Globus pallidus (tissue), 1 donor: ENCODE results near the gene BICD2.
"Not testable (repeated sequence)": the region's sequence is repeated elsewhere in the genome, so short reads cannot be mapped to it uniquely, and the experiment has no call there.

Experiments
- DNase-seq: peaks from one replicate; pipeline ENCODE4 v3.0.0-alpha.2; 2015; ENCODE audit warnings: low spot score

Gene BICD2

DNA sequence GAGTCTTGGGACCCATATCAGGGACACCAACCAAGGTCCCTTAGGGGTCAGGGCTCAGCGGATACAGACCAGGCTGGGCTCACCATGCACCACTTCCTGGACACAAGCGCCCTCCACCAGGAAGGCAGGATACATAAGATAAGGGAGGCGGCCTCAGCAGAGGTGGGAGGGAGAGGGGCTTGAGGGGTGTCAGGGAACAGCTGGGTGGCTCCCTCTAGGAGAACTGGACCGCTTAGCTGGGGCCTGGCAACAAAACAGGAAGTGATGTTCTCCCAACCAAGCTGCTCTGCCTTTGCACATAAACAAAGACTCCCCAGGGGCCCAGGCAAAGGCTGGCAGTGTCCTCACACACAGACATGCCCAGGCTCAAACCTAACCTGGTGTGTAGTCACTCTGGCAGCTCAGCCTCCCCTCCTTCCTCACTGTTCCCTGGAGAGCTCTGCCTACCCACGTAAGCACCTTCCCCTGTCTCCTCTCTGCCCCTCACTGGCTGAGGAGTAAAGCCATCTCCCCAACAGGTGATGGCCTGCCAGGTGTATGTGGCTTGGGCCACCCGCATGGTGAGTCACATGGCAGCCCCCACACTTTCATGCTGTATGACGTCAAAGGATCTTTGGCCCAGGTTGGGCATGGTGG lies 5.8 kb upstream of the BICD2 start:
- no peak for DNase-seq

DNA sequence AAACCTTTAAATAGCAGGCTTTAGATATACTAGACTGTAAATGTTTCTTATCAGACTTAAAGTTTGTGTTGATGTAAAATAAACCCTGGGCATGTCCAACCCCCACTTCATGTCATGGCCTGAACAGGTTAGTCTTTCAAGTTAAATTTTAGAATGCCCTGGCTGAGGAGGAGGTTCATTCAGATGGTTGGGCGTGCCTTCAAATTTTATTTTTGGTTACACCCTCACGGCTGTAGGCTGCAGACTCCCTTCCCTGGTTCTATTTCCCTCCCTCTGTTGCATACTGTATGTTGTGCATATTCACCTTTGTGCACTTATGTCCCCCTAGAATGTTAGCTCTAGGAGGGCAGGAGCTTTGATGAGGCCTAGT lies 5.3 kb upstream of the BICD2 start:
- DNase-seq, result no peak

- no peak for DNase-seq
Measured at GRCh38 chr9:92769286-92769685, 4.7 kb upstream of the BICD2 start.

DNA sequence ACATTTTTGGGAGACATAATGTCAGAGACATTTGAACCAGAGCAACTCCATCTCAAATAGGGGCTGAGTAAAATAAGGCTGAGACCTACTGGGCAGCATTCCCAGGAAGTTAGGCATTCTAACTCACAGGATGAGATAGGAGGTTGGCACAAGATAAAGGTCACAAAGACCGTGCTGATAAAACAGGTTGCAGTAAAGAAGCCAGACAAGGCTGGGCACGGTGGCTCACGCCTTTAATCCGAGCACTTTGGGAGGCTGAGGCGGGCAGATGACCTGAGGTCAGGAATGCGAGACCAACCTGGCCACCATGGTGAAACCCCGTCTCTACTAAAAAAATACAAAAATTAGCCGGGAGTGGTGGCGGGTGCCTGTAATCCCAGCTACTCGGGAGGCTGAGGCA lies 4.2 kb upstream of the BICD2 start:
- not testable (repeated sequence) for DNase-seq

DNA sequence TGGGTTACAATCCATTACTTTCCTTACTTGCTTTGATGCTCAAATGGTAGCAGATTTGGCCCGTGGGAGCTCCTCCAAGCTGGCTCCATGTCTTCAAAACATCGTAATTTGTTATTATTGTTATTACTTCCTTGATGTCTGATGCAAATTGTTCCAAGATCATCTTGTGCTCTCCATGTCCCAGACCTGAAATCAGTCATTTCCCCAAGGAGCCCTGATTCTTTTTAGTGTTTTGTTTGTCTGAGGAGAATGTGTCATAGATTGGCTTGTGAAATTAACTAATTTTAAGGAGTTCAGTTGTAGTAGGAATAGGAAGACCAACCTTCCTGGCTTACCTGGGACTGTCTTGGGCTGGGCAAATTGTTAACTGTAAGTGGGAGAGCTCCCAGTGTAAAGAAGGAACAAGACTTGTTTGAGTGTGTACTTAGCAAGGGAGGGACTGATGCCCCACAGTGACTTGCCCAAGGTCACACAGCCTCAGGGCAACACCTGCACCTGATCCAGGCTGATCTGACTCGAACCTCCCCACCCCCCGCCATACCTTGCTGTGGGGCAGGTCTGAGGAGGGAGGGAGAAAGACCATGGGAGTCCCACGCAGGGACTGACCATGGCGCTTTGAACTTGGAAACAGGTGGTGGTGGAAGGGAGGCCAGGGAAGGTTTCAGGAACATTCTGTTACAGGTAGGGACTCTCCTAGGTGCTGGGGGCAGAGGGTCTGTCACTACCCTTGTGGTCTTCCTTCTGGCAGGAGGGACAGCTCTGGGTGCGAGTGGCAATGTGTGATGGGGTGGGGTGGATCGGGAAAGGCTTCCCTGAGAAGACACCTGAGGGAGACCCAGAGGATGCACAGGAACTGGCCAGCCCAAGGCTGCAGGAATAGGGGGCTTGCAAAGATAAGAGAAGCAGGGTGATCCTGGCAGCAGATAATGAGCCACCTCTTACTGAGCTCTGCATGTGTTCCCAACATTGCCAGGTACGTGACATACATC lies 2.7 kb upstream of the BICD2 start:
- DNase-seq, result no peak

DNA sequence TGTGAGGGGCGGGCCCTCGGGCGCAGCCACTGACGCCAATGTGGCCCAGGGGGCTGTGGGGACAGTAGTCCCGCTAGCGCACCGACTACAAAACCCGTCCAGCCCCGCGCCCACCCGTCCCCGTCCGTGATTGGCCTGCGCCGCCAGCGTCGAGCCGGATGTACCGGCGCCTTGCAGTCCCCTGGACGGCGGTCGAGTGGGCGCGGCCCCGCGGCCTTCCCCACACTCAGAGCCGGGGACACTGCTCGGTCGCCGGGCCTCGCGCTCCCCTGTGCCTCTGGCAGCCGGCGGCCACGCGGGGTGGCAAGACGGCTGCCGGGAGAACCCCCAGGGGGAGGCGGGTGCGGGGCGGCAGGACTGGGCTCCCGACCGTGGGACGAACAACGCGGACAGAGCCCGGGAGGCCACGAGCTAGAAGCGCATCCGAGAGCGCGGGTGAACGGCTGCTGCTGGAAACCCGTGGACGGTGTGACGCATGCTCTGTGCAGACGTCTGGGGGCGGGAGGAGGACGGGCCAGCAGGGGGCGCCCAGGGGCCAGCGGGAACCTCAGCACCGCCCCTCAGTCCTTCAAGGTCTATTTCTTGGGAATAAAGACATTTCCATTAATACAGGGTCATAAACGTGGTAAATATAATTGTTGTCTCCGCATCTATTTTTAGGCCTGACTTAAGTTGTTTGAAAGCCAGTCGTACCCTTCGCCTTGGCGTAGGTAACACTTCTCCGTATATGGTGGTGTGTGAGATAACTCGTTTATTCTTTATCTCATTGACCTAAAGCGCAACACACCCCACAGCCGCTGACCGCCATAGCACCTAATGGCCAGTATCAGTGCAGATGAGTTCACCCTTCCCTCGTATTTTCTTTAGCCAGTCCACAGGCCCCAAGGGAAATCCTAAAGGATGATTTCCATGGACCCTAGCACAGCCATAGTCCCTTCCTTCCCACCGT lies 629 bp upstream of the BICD2 start:
- peak; percentile 98 for DNase-seq

DNA sequence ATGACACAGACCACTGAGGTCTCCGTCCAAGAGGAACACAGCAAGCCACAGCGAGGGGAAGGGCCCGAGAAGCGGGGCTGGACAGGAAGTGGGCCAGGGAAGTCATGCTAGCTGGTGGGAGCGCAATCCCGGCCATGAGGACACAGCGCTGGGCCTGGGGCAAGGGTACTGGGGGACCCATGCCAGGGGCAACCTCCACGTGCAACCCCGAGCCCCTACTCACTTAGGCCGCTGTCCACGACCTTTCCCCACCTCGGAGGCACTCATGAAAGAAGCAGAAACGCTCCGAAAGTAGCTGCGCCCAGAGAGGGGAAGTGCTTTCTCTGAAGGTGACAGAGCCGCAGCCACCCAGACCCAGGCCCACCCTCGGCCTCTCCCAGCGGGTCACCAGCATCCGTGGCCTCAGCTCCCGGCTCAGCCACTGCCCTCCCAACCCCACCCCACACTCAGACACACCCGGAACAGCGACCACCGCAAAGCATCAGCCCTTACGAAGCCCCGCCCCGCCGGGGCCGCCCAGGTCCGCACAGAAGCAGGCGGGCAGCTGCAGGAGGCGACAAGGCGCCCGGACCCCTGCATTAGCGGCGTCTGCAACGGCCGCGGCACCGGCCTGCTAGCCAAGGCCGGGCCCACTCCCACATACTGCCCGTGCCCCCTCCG lies 782 bp downstream of the BICD2 start:
- no peak for DNase-seq

DNA sequence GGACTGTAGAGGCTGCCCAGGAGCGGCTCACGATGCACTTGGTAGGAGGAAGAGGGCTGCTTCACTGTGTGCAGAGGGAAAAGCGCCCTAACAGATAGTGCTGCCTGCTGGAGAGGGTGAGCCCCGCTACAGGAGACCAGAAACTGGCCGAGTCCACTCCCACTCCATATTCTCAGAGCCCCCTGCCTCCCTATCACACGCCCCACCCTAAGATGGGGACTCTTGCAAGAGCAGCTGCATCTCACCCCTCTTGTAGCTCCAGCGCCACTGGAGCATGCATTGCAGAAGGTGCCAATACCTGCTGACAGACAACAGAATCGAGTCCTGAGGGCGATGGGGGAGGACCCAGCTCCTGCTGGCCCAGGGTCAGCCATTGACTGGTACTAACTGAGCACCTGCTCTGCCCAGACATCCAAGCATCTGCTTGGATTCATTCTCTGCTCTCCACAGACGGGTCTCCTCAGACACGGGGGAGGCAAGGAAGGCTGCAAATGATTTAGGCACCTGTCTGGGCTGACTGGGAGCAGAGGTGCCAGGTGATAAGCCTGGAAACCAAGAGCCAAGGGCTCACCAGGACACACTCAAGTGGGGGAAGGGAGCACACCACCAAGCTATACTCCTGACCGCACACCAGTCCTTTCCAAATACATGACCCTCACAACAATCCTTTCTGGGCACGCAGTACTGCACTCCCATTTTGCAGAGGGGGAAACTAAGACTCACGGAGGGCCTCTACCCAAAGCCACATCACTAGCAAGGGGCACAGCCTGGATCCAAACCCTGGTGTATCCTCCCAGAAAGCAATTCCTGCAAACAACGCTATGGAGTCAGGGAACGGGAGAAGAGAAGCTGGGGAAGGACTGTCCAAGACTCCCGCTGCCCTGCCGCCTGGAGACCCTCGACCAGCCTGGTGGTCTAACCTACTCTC lies 1.6 kb downstream of the BICD2 start:
- no peak for DNase-seq

- DNase-seq, result no peak
Measured at GRCh38 chr9:92762196-92762595, 2.4 kb downstream of the BICD2 start.

DNA sequence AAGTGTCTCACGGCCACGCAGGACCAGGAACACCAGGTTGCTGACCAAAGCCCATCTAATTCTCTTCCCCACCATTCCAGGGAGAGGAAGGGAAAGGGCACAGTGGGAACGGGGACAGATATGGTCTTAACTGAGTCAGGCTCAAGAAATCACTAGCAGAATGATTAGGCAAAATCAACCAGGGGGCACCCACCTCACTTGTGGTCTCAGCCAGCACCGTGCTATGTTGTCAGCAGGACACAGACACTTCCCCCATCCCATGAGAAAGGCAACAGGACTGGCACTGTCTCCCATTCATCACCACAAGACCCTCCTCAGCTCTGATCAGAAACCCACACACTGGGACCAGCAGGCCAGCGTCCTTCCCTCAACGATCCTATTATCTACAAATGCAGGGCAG lies 2.9 kb downstream of the BICD2 start:
- DNase-seq, result no peak

- DNase-seq, result no peak
Measured at GRCh38 chr9:92760494-92760893, 4.1 kb downstream of the BICD2 start.

DNA sequence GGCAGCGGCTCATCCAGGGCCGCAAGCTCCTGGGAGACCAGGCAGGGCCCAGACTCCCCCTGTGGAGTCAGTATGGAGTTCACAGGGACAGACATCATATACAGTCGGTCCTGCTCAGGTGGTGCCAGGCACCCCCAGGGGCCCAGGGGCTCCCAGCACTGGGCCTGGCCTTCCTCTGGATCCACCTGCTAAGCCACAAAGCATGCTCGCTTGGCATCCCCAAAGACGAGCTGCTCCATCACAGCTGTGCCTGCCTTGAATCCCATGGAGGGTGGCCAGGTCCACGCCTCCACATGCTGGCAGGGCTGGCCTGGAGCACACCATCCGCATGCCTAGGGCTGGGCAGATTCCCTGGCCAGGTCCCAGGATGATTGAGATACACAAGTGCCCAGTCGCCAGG lies 4.6 kb downstream of the BICD2 start:
- DNase-seq, result peak; percentile 70

GRCh38 chr9:92759446-92759845 lies 5.2 kb downstream of the BICD2 start:
- no peak for DNase-seq

- DNase-seq, result no peak
Measured at GRCh38 chr9:92756792-92757191, 7.8 kb downstream of the BICD2 start.

DNA sequence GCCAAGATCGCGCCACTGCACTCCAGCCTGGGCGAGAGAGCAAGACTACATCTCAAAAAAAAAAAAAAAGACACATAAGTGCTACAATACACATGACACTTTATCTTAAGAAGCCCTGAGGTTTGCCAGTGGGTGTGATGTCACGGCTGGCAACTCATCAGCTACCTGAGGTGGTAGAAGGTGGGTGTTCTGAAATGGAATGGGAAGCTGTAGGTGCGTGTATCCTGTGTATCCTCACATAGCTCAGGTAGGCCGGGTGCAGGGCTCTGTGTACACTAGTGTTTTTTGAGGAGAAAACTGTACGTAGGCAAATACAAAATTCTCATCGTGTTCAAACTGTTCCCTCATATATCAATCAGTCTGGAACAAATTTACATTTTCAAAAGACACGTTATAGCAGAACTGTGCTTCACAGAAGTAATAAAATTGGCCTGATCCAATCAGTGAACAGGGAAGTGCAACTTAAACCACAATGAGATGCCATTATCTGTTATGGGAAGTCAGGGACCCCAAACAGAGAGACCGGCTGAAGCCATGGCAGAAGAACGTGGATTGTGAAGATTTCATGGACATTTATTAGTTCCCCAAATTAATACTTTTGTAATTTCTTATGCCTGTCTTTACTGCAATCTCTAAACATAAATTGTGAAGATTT lies 10.4 kb downstream of the BICD2 start:
- no peak for DNase-seq

- no peak for DNase-seq
Measured at GRCh38 chr9:92752812-92753404, 11.7 kb downstream of the BICD2 start.

- no peak for DNase-seq
Measured at GRCh38 chr9:92749934-92750315, 14.7 kb downstream of the BICD2 start.

DNA sequence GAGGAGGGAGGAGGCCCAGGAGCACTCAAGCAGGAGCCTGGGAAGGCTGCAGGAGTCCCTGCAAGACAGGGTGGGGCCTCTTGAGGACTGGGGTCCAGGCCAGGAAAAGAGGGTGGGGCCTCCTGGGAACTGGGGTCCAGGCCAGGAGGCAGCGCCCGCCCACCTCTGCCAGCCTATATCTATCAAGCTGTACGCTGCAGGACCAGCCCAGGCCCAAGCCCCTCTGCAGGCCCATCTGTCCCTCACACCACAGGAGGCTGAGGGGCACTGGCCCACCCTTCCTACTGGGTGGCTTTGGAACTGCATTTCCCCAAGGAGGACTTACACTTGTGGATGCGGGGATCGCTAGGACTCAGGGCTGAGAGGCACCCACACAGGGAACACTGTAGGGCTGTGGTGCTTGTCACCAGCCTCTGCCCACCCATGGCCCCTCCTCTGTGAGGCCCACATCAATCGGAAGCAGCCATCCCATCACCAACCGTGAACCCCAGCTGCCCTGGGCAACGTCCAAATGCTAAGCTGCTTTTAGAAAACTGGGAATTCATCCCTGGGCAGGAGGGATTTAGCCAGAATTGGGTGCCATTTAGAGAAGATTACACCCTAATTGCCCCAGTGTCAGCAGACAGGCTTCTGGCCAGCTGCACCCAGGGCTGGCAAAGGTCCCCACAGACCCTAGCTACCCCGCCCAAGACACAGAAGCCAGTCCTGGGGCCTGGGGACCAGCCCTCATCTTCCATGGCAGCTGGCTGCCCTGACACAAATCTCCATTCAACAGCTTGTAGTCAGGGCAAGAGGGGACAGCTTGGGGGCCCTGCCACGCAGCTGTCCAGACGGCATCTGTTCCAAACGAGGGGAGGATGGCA lies 15.3 kb downstream of the BICD2 start:
- peak; percentile 90 for DNase-seq

DNA sequence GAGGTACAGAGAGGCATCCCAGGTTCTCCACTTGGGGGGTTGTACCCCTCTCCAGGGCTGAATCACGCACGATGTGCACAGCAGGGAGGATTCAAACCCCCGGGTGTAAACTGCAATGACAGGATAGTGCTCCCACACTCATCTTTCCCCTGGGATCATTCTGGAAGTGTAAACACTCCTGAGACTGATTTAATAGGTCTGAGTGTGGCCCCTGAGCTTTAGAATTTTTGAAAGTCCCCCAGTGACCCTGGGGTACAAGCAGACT lies 16.5 kb downstream of the BICD2 start:
- DNase-seq, result no peak
